GM19397 (cell line): ENCODE measurements around the gene DPP6.

Experiments used
- ATAC-seq: cut with Tn5 transposase; IDR thresholded peaks from one replicate; pipeline ENCODE4 v1.9.1; 2021; ENCODE audit warnings: mild to moderate bottlenecking, moderate library complexity; ENCODE audit not compliant: unreplicated experiment

Gene DPP6

GRCh38 chr7:154217688-154218340 is 165.6 kb downstream of the DPP6 start:
- no peak for ATAC-seq

- ATAC-seq: no peak
Observed at GRCh38 chr7:154231732-154232131, 179.5 kb downstream of the DPP6 start.

- no peak for ATAC-seq
Observed at GRCh38 chr7:154232700-154233099, 180.5 kb downstream of the DPP6 start.

- no peak for ATAC-seq
Observed at GRCh38 chr7:154241988-154242387, 189.8 kb downstream of the DPP6 start.

GRCh38 chr7:154242709-154243108 is 190.5 kb downstream of the DPP6 start:
- ATAC-seq: no peak

- no peak for ATAC-seq
Observed at GRCh38 chr7:154252046-154252445, 199.8 kb downstream of the DPP6 start.

GRCh38 chr7:154253810-154254209 is 201.6 kb downstream of the DPP6 start:
- ATAC-seq: no peak

- ATAC-seq: no peak
Observed at GRCh38 chr7:154255324-154255723, 203.1 kb downstream of the DPP6 start.

GRCh38 chr7:154256150-154256549 is 204.0 kb downstream of the DPP6 start:
- no peak for ATAC-seq

- ATAC-seq: no peak
Observed at GRCh38 chr7:154259396-154259795, 207.2 kb downstream of the DPP6 start.

GRCh38 chr7:154287356-154287755 is 235.2 kb downstream of the DPP6 start:
- ATAC-seq: no peak

- no peak for ATAC-seq
Observed at GRCh38 chr7:154289119-154289518, 236.9 kb downstream of the DPP6 start.

GRCh38 chr7:154296443-154296842 is 244.2 kb downstream of the DPP6 start:
- ATAC-seq: no peak

- no peak for ATAC-seq
Observed at GRCh38 chr7:154299736-154300135, 247.5 kb downstream of the DPP6 start.

GRCh38 chr7:154302380-154302779 is 250.2 kb downstream of the DPP6 start:
- no peak for ATAC-seq

- ATAC-seq: no peak
Observed at GRCh38 chr7:154304231-154304630, 252.0 kb downstream of the DPP6 start.

- ATAC-seq: no peak
Observed at GRCh38 chr7:154304740-154305700, 252.8 kb downstream of the DPP6 start.

- no peak for ATAC-seq
Observed at GRCh38 chr7:154306036-154306435, 253.8 kb downstream of the DPP6 start.

GRCh38 chr7:154308928-154309327 is 256.7 kb downstream of the DPP6 start:
- no peak for ATAC-seq

- no peak for ATAC-seq
Observed at GRCh38 chr7:154310114-154310513, 257.9 kb downstream of the DPP6 start.

GRCh38 chr7:154324196-154324595 is 272.0 kb downstream of the DPP6 start:
- ATAC-seq: no peak

- ATAC-seq: no peak
Observed at GRCh38 chr7:154326421-154326820, 274.2 kb downstream of the DPP6 start.
